Uterus (tissue), 4 donors: ENCODE measurements around the gene AMOTL1. TPM values are rescaled to one million over a fixed set of nuclear protein-coding genes. Genes with fewer than 3 reads are reported as not detected.

Experiments
- DNase-seq, 2 donors: peaks; one replicate each; pipeline ENCODE4 v3.0.0-alpha.2; 2019 to 2020
- H3K27ac ChIP-seq, 2 donors: fragments of 200-600 bp; sonication (generic); 1 replicate in 1 of 2; 2 replicates in 1 of 2; pipeline ENCODE4 v1.5.1; 2016 to 2018
- H3K27me3 ChIP-seq, 2 donors: fragments of 200-600 bp; sonication (generic); one replicate each; pipeline ENCODE4 v1.5.1; 2018 to 2019; ENCODE audit warnings: control low read depth in 1 of 2
- H3K36me3 ChIP-seq, 2 donors: fragments of 200-600 bp; sonication (generic); one replicate each; pipeline ENCODE4 v1.5.1; 2019; ENCODE audit warnings: control low read depth in 1 of 2
- H3K4me1 ChIP-seq, 2 donors: fragments of 200-600 bp; sonication (generic); one replicate each; pipeline ENCODE4 v1.5.1; 2018 to 2019; ENCODE audit warnings: control low read depth in 1 of 2
- H3K4me3 ChIP-seq, 2 donors: fragments of 200-600 bp; sonication (generic); 1 replicate in 1 of 2; 2 replicates in 1 of 2; pipeline ENCODE4 v1.5.1; 2018 to 2019; ENCODE audit warnings: mild to moderate bottlenecking in 1 of 2
- H3K9me3 ChIP-seq, 2 donors: fragments of 200-600 bp; sonication (generic); one replicate each; pipeline ENCODE4 v1.5.1; 2019; ENCODE audit warnings: control low read depth in 1 of 2
- CTCF ChIP-seq, 4 experiments: fragments of 200-600 bp in 2 of 4; fragments of 450-650 bp in 2 of 4; sonication (generic) in 2 of 4; IDR thresholded peaks; one replicate each; pipeline ENCODE4 v1.5.1; 2016 to 2019; ENCODE audit warnings: antibody characterized with exemption in 4 of 4, mild to moderate bottlenecking in 2 of 4, moderate library complexity in 1 of 4
- POLR2A ChIP-seq, 2 donors: fragments of 450-650 bp; IDR thresholded peaks; one replicate each; pipeline ENCODE4 v1.6.1; 2016; ENCODE audit warnings: antibody characterized with exemption in 2 of 2, mild to moderate bottlenecking in 1 of 2, moderate library complexity in 1 of 2
- intact Hi-C: fragments of 100-400 bp; cut with DNase I; formaldehyde crosslinking; loops from one replicate; pipeline ENCODE4 v1.15.1; 2023; ENCODE audit warnings: low total_unique reads
- total RNA-seq, 4 donors: library from RNA; depleted of rRNA in 3 of 4; stranded (reverse); fragments of >200 nt in 3 of 4; gene quantifications; one replicate each; pipeline versions ENCODE4 v1.1.0 to v1.2.4, GENCODE V29; 2014 to 2023
- donor health status: DM: yes; HTN: yes; CAD: no.

Gene AMOTL1
- total RNA-seq, 4 donors from 2014 or later = 20.6 to 107 (median 41.5) TPM

GRCh38 chr11:94725097-94725496 is 43.1 kb upstream of the AMOTL1 start:
- H3K27ac ChIP-seq = no peak overlapping the region
- intact Hi-C loops = no loop called here
- H3K9me3 ChIP-seq = no peaks in the 10 kb centered on the region
- no peak overlapping the region for H3K4me3 ChIP-seq
- H3K4me1 ChIP-seq = no peaks in the 10 kb centered on the region
- H3K36me3 ChIP-seq = no peaks in the 10 kb centered on the region
- TF ChIP-seq CTCF (IDR thresholded peaks at IDR 0.05) = no peak
- TF ChIP-seq POLR2A (IDR thresholded peaks at IDR 0.05) = no peak
- H3K27me3 ChIP-seq = no peaks in the 10 kb centered on the region
- no peak for DNase-seq

- Histone ChIP-seq H3K4me3 (no peak overlapping the region), H3K36me3 (no peaks in the 10 kb centered on the region), H3K4me1 (no peaks in the 10 kb centered on the region), H3K27me3 (no peaks in the 10 kb centered on the region), H3K9me3 (no peaks in the 10 kb centered on the region), H3K27ac (no peak overlapping the region)
- intact Hi-C loops = no loop called here
- DNase-seq = no peak
- TF ChIP-seq POLR2A (IDR thresholded peaks at IDR 0.05) (no peak), CTCF (IDR thresholded peaks at IDR 0.05) (no peak)
Measured at GRCh38 chr11:94727819-94728218, 40.3 kb upstream of the AMOTL1 start.

- no peaks in the 10 kb centered on the region for H3K4me1 ChIP-seq
Measured at GRCh38 chr11:94728541-94728940, 39.6 kb upstream of the AMOTL1 start.

GRCh38 chr11:94728966-94729751 is 39.0 kb upstream of the AMOTL1 start:
- TF ChIP-seq POLR2A (IDR thresholded peaks at IDR 0.05) = no peak
- TF ChIP-seq CTCF (IDR thresholded peaks at IDR 0.05) = no peak
- no peak for DNase-seq
- Histone ChIP-seq H3K27ac (no peak overlapping the region), H3K27me3 (no peaks in the 10 kb centered on the region), H3K4me1 (no peaks in the 10 kb centered on the region), H3K36me3 (no peaks in the 10 kb centered on the region), H3K4me3 (no peak overlapping the region), H3K9me3 (no peaks in the 10 kb centered on the region)
- intact Hi-C loops = no loop called here

More at GRCh38 chr11:94728541-94728940, 39.6 kb upstream of the AMOTL1 start:
- Histone ChIP-seq H3K27ac (no peak overlapping the region), H3K36me3 (no peaks in the 10 kb centered on the region), H3K27me3 (no peaks in the 10 kb centered on the region), H3K9me3 (no peaks in the 10 kb centered on the region), H3K4me3 (no peak overlapping the region)
- intact Hi-C loops = no loop called here
- DNase-seq = no peak
- no peak for TF ChIP-seq POLR2A (IDR thresholded peaks at IDR 0.05)
- TF ChIP-seq CTCF (IDR thresholded peaks at IDR 0.05) = no peak

- intact Hi-C loops = no loop called here
- H3K27ac ChIP-seq = no peak overlapping the region
Measured at GRCh38 chr11:94730153-94730552, 38.0 kb upstream of the AMOTL1 start.

More at GRCh38 chr11:94730153-94730552, 38.0 kb upstream of the AMOTL1 start:
- DNase-seq = no peak
- Histone ChIP-seq H3K9me3 (no peaks in the 10 kb centered on the region), H3K4me3 (no peak overlapping the region), H3K36me3 (no peaks in the 10 kb centered on the region), H3K27me3 (no peaks in the 10 kb centered on the region), H3K4me1 (no peaks in the 10 kb centered on the region)
- no peak for TF ChIP-seq POLR2A (IDR thresholded peaks at IDR 0.05)
- no peak for TF ChIP-seq CTCF (IDR thresholded peaks at IDR 0.05)
